Measurements from ENCODE around the gene LCT. TPM values are rescaled to one million over a fixed set of nuclear protein-coding genes. Genes with fewer than 3 reads are reported as not detected.
A peak's percentile ranks its signal among the peaks of the same experiment; 100 is the strongest.

LCT gene
- total and polyA plus RNA-seq, 9 of the 15 experiments (the other 6 are each of a cell fraction or from before 2014, with no cell fraction given) = 0.01 to 0.04 (median 0.03) TPM; not detected in 4

DNA sequence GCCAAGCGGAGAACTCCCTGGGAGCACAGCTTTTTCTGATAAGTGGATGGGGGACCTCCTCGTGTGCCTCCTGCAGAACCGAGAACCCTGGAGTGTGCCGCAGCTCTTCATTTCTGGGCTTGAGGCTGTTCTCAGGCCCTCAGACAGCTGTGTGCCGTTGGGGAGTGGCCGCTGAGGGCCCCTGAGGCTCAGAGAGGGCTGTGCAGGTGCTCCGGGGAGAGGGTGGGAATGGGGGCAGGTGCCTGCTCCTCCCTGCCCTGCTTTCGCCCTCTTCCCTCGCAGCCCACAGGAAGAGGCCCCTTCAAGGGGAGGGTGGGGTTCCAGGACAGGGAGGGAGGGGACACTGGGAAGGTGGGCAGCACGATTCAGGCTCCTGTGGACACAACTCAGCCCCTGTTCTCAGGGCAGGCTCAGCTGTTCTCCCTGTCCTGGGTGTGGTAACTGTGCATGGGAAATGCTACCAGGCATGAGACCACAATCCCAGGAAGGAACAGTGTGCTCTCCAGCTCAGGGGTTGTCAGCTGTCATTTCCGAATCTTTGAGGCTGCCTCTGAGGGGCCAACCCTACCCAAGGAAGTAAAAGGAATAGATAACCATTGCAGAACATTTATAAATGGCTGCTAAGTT lies 11.3 kb downstream of the LCT start:
- Histone ChIP-seq H3K9me3 (replicated peaks; ENCODE audit: control insufficient read depth, insufficient read depth, low read depth, low read length) (no peaks in the 10 kb centered on the region), H3K9me1 (ENCODE audit: control insufficient read depth, insufficient read depth, low read length) (no peaks in the 10 kb centered on the region), H3K79me2 (ENCODE audit: control insufficient read depth, insufficient read depth, low read length) (no peaks in the 10 kb centered on the region), H3K27me3 (ENCODE audit: control insufficient read depth in 2 of 2, insufficient read depth in 2 of 2, low read length in 2 of 2) (peaks cover 20 to 58% of the 10 kb centered on the region in 2 experiments), H3K4me1 (replicated peaks in 1 of 2; ENCODE audit: control insufficient read depth in 2 of 2, insufficient read depth in 2 of 2, low read length in 2 of 2) (peaks cover 0 to 5% of the 10 kb centered on the region in 2 experiments; a peak in 2 of 5 replicates), H2AFZ (ENCODE audit: low read depth, low read length) (no peak overlapping the region), H3K4me3 (no peak overlapping the region), H3K9ac (ENCODE audit: insufficient read depth in 1 of 2, low read depth in 2 of 2, low read length in 2 of 2) (peak overlapping the region in 1 of 2 experiments; percentile 29; a peak in 1 of 4 replicates), H3K27ac (ENCODE audit: extremely low read depth, low read depth, low read length) (no peak overlapping the region), H3K36me3 (ENCODE audit: control insufficient read depth, insufficient read depth, low read length) (no peaks in the 10 kb centered on the region), H4K20me1 (replicated peaks; ENCODE audit: control insufficient read depth, insufficient read depth, low read length) (no peaks in the 10 kb centered on the region), H3K4me2 (ENCODE audit: insufficient read depth, low read length) (no peak overlapping the region)
- FAIRE-seq (no peak), ATAC-seq (peak; percentile 57), DNase-seq (ENCODE audit: extremely low read depth in 1 of 4, low spot score in 3 of 4) (no peak)
- in situ Hi-C loops (cut with MboI) (no loop called here), intact Hi-C loops (cut with micrococcal nuclease) (no loop called here)
- ChIA-PET POLR2A (interaction anchor here (0.6 to 1.5 kb wide), 4 partner anchors 8 to 13 kb away, joined by 3 to 6 read pairs (median 3); no protein-coding TSS in a partner anchor), CTCF (ENCODE audit: low intra/inter-chr PET ratio) (no interaction called here)
- BruUV-seq (replicated peaks) = no TSS peak
- TF ChIP-seq ZNF699 (CRISPR knock-in tag; IDR thresholded peaks at IDR 0.05; ENCODE audit: insufficient replicate concordance) = no peak
- TF ChIP-seq, protein P1, sequence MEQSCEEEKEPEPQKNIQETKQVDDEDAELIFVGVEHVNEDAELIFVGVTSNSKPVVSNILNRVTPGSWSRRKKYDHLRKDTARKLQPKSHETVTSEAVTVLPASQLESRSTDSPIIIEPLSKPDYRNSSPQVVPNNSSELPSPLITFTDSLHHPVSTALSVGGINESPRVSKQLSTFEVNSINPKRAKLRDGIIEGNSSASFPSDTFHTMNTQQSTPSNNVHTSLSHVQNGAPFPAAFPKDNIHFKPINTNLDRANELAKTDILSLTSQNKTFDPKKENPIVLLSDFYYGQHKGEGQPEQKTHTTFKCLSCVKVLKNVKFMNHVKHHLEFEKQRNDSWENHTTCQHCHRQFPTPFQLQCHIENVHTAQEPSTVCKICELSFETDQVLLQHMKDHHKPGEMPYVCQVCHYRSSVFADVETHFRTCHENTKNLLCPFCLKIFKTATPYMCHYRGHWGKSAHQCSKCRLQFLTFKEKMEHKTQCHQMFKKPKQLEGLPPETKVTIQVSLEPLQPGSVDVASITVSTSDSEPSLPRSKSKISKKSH (CRISPR knock-in tag; IDR thresholded peaks at IDR 0.05) = no peak
- TF ChIP-seq, protein P2, sequence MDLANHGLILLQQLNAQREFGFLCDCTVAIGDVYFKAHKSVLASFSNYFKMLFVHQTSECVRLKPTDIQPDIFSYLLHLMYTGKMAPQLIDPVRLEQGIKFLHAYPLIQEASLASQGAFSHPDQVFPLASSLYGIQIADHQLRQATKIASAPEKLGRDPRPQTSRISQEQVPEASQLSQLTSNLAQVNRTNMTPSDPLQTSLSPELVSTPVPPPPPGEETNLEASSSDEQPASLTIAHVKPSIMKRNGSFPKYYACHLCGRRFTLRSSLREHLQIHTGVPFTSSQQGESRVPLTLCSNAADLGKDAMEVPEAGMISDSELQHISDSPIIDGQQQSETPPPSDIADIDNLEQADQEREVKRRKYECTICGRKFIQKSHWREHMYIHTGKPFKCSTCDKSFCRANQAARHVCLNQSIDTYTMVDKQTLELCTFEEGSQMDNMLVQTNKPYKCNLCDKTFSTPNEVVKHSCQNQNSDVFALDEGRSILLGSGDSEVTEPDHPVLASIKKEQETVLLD (IDR thresholded peaks at IDR 0.05) = no peak
- TF ChIP-seq TRIM28 (IDR thresholded peaks at IDR 0.05) = no peak
- TF ChIP-seq, protein P3, sequence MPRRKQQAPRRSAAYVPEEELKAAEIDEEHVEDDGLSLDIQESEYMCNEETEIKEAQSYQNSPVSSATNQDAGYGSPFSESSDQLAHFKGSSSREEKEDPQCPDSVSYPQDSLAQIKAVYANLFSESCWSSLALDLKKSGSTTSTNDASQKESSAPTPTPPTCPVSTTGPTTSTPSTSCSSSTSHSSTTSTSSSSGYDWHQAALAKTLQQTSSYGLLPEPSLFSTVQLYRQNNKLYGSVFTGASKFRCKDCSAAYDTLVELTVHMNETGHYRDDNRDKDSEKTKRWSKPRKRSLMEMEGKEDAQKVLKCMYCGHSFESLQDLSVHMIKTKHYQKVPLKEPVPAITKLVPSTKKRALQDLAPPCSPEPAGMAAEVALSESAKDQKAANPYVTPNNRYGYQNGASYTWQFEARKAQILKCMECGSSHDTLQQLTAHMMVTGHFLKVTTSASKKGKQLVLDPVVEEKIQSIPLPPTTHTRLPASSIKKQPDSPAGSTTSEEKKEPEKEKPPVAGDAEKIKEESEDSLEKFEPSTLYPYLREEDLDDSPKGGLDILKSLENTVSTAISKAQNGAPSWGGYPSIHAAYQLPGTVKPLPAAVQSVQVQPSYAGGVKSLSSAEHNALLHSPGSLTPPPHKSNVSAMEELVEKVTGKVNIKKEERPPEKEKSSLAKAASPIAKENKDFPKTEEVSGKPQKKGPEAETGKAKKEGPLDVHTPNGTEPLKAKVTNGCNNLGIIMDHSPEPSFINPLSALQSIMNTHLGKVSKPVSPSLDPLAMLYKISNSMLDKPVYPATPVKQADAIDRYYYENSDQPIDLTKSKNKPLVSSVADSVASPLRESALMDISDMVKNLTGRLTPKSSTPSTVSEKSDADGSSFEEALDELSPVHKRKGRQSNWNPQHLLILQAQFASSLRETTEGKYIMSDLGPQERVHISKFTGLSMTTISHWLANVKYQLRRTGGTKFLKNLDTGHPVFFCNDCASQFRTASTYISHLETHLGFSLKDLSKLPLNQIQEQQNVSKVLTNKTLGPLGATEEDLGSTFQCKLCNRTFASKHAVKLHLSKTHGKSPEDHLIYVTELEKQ (CRISPR knock-in tag; IDR thresholded peaks at IDR 0.05) = no peak
- TF ChIP-seq MBD2 (IDR thresholded peaks at IDR 0.05; ENCODE audit: borderline replicate concordance, low read depth) = no peak
- no peak for TF ChIP-seq ARID2 (IDR thresholded peaks at IDR 0.05)
- TF ChIP-seq, protein P4, sequence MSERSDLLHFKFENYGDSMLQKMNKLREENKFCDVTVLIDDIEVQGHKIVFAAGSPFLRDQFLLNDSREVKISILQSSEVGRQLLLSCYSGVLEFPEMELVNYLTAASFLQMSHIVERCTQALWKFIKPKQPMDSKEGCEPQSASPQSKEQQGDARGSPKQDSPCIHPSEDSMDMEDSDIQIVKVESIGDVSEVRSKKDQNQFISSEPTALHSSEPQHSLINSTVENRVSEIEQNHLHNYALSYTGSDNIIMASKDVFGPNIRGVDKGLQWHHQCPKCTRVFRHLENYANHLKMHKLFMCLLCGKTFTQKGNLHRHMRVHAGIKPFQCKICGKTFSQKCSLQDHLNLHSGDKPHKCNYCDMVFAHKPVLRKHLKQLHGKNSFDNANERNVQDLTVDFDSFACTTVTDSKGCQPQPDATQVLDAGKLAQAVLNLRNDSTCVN (CRISPR knock-in tag; IDR thresholded peaks at IDR 0.05) = no peak
- WGBS (ENCODE audit: insufficient coverage, low coverage, missing lambda C conversion rate) = 6% methylated on average over 9 of the region's 11 CpGs

All from K562 (cell line).